ENCODE results near the gene RPL18.
"Not testable (repeated sequence)": the region's sequence is repeated elsewhere in the genome, so short reads cannot be mapped to it uniquely, and the experiment has no call there.

The RPL18 gene

GRCh38 chr19:48644355-48644754 is 25.4 kb upstream of the RPL18 start:
- FAIRE-seq: no peak

- no peak for FAIRE-seq
Measured at GRCh38 chr19:48642862-48643261, 23.9 kb upstream of the RPL18 start.

- no peak for FAIRE-seq
Measured at GRCh38 chr19:48641850-48642249, 22.9 kb upstream of the RPL18 start.

GRCh38 chr19:48639483-48640375 is 20.8 kb upstream of the RPL18 start:
- no peak for FAIRE-seq

GRCh38 chr19:48638831-48639381 is 19.9 kb upstream of the RPL18 start:
- no peak for FAIRE-seq

GRCh38 chr19:48637948-48638830 is 19.2 kb upstream of the RPL18 start:
- no peak for FAIRE-seq

- peak; percentile 84 for FAIRE-seq
Measured at GRCh38 chr19:48637449-48637947, 18.5 kb upstream of the RPL18 start.

- no peak for FAIRE-seq
Measured at GRCh38 chr19:48636859-48637448, 18.0 kb upstream of the RPL18 start, which contains the start of gene DBP. DBP (minus strand) TSS chr19:48637379; CDS start chr19:48636994, 385 bp downstream.

GRCh38 chr19:48635966-48636858 is 17.2 kb upstream of the RPL18 start:
- FAIRE-seq: no peak

GRCh38 chr19:48635263-48635965 is 16.4 kb upstream of the RPL18 start:
- FAIRE-seq: no peak

- FAIRE-seq: peak; percentile 75
Measured at GRCh38 chr19:48634424-48635262, 15.7 kb upstream of the RPL18 start.

GRCh38 chr19:48634036-48634342 is 15.0 kb upstream of the RPL18 start:
- no peak for FAIRE-seq

GRCh38 chr19:48633148-48634035 is 14.4 kb upstream of the RPL18 start:
- FAIRE-seq: no peak

- FAIRE-seq: no peak
Measured at GRCh38 chr19:48632692-48633147, 13.7 kb upstream of the RPL18 start.

- not testable (repeated sequence) for FAIRE-seq
Measured at GRCh38 chr19:48632286-48632685, 13.3 kb upstream of the RPL18 start.

- FAIRE-seq: no peak
Measured at GRCh38 chr19:48631225-48631624, 12.2 kb upstream of the RPL18 start.

- no peak for FAIRE-seq
Measured at GRCh38 chr19:48630296-48631063, 11.5 kb upstream of the RPL18 start.

All from TTC549 (cell line).